GM18870 (cell line): ENCODE results near the gene COA1.
"Not testable (repeated sequence)": the region's sequence is repeated elsewhere in the genome, so short reads cannot be mapped to it uniquely, and the experiment has no call there.

Experiments
- ATAC-seq: cut with Tn5 transposase; IDR thresholded peaks from one replicate; pipeline ENCODE4 v1.9.1; 2021; ENCODE audit warnings: moderate library complexity; ENCODE audit not compliant: unreplicated experiment

Gene COA1

GRCh38 chr7:43637114-43637806 is 92.1 kb downstream of the COA1 start:
- ATAC-seq, result no peak

GRCh38 chr7:43636093-43636492 is 93.2 kb downstream of the COA1 start:
- no peak for ATAC-seq

GRCh38 chr7:43634384-43634783 is 94.9 kb downstream of the COA1 start:
- ATAC-seq, result no peak

- ATAC-seq, result no peak
These were observed 96.6 kb downstream of the COA1 start for GRCh38 chr7:43632746-43633145.

- ATAC-seq, result no peak
These were observed 97.8 kb downstream of the COA1 start for GRCh38 chr7:43631559-43631958.

GRCh38 chr7:43630482-43630881 is 98.8 kb downstream of the COA1 start:
- no peak for ATAC-seq

- no peak for ATAC-seq
These were observed 99.5 kb downstream of the COA1 start for GRCh38 chr7:43629857-43630256.

GRCh38 chr7:43628431-43628830 is 100.9 kb downstream of the COA1 start:
- no peak for ATAC-seq

- not testable (repeated sequence) for ATAC-seq
These were observed 101.5 kb downstream of the COA1 start for GRCh38 chr7:43627798-43628197.

- ATAC-seq, result no peak
These were observed 102.6 kb downstream of the COA1 start for GRCh38 chr7:43626695-43627094.

GRCh38 chr7:43625980-43626379 is 103.3 kb downstream of the COA1 start:
- ATAC-seq, result no peak

GRCh38 chr7:43625453-43625852 is 103.9 kb downstream of the COA1 start:
- ATAC-seq, result peak; percentile 54

- no peak for ATAC-seq
These were observed 105.2 kb downstream of the COA1 start for GRCh38 chr7:43624156-43624555.

- ATAC-seq, result no peak
These were observed 107.4 kb downstream of the COA1 start for GRCh38 chr7:43621729-43622448.

GRCh38 chr7:43619213-43620012 is 109.9 kb downstream of the COA1 start:
- no peak for ATAC-seq

GRCh38 chr7:43618073-43618472 is 111.2 kb downstream of the COA1 start:
- ATAC-seq, result no peak

GRCh38 chr7:43616977-43617376 is 112.3 kb downstream of the COA1 start:
- no peak for ATAC-seq

- no peak for ATAC-seq
These were observed 113.7 kb downstream of the COA1 start for GRCh38 chr7:43615558-43616145.

- ATAC-seq, result peak; percentile 69
These were observed 116.4 kb downstream of the COA1 start for GRCh38 chr7:43612599-43613589.

GRCh38 chr7:43612128-43612527 is 117.2 kb downstream of the COA1 start:
- ATAC-seq, result no peak
